ENCODE results near the gene ZNF180. TPM values are rescaled to one million over a fixed set of nuclear protein-coding genes. Genes with fewer than 3 reads are reported as not detected.
A peak's percentile ranks its signal among the peaks of the same experiment; 100 is the strongest.
"Not testable (repeated sequence)": the region's sequence is repeated elsewhere in the genome, so short reads cannot be mapped to it uniquely, and the experiment has no call there.

The ZNF180 gene
- total RNA-seq: 1 to 10 TPM; 3.4 to 4.9 TPM
- long read RNA-seq, partial matches to known transcripts: 0 of 6 reads
- long read RNA-seq, other reads (novel, unspliced or antisense): 1 of 6 reads

GRCh38 chr19:44499962-44500949 lies at the start of gene ZNF180:
Gene ZNF180 (minus strand): TSS chr19:44500522. CDS start chr19:44497334, 3,188 bp downstream.
- ATAC-seq: peak; percentile 97 to 98
- intact Hi-C loops (cut with DNase I): no loop called here
- DNase-seq: peak; percentile 96

GRCh38 chr19:44549507-44549906 lies 49.2 kb upstream of the ZNF180 start:
- ATAC-seq (no peak), DNase-seq (no peak)
- intact Hi-C loops (cut with DNase I): no loop called here

GRCh38 chr19:44548736-44549135 lies 48.4 kb upstream of the ZNF180 start:
- intact Hi-C loops (cut with DNase I): no loop called here
- no peak for DNase-seq
- no peak for ATAC-seq

- no peak for ATAC-seq
- no peak for DNase-seq
- intact Hi-C loops (cut with DNase I): no loop called here
These were observed 43.7 kb upstream of the ZNF180 start for GRCh38 chr19:44544031-44544430.

- DNase-seq (no peak), ATAC-seq (no peak)
- intact Hi-C loops (cut with DNase I): no loop called here
These were observed 42.3 kb upstream of the ZNF180 start for GRCh38 chr19:44542671-44543070.

GRCh38 chr19:44540736-44541135 lies 40.4 kb upstream of the ZNF180 start:
- intact Hi-C loops (cut with DNase I): no loop called here
- no peak for ATAC-seq
- DNase-seq: no peak

GRCh38 chr19:44539991-44540390 lies 39.7 kb upstream of the ZNF180 start:
- DNase-seq (no peak), ATAC-seq (no peak)

GRCh38 chr19:44539236-44539826 lies 39.0 kb upstream of the ZNF180 start:
- intact Hi-C loops (cut with DNase I): no loop called here
- ATAC-seq: no peak

More at GRCh38 chr19:44539991-44540390, 39.7 kb upstream of the ZNF180 start:
- intact Hi-C loops (cut with DNase I): no loop called here

GRCh38 chr19:44535361-44535760 lies 35.0 kb upstream of the ZNF180 start:
- ATAC-seq; intact Hi-C loops (cut with DNase I); DNase-seq: not testable (repeated sequence)

More at GRCh38 chr19:44539236-44539826, 39.0 kb upstream of the ZNF180 start:
- no peak for DNase-seq

GRCh38 chr19:44532819-44533218 lies 32.5 kb upstream of the ZNF180 start:
- ATAC-seq (no peak), DNase-seq (no peak)
- intact Hi-C loops (cut with DNase I): no loop called here

- intact Hi-C loops (cut with DNase I): no loop called here
- ATAC-seq: no peak
These were observed 30.5 kb upstream of the ZNF180 start for GRCh38 chr19:44530777-44531176.

GRCh38 chr19:44529536-44529935 lies 29.2 kb upstream of the ZNF180 start, which contains the start of gene CEACAM20:
Gene CEACAM20 (minus strand): TSS chr19:44529675. CDS start chr19:44529509, 166 bp downstream.
- DNase-seq: no peak
- no peak for ATAC-seq
- intact Hi-C loops (cut with DNase I): no loop called here

More at GRCh38 chr19:44530777-44531176, 30.5 kb upstream of the ZNF180 start:
- DNase-seq: no peak

- ATAC-seq (no peak), DNase-seq (no peak)
- intact Hi-C loops (cut with DNase I): no loop called here
These were observed 27.2 kb upstream of the ZNF180 start for GRCh38 chr19:44527554-44527953.

- no peak for ATAC-seq
- intact Hi-C loops (cut with DNase I): no loop called here
- DNase-seq: no peak
These were observed 25.6 kb upstream of the ZNF180 start for GRCh38 chr19:44525721-44526430.

- intact Hi-C loops (cut with DNase I): no loop called here
- ATAC-seq (no peak), DNase-seq (no peak)
These were observed 21.0 kb upstream of the ZNF180 start for GRCh38 chr19:44521370-44521769.

GRCh38 chr19:44517146-44517545 lies 16.8 kb upstream of the ZNF180 start:
- DNase-seq: no peak
- ATAC-seq: no peak
- intact Hi-C loops (cut with DNase I): no loop called here

GRCh38 chr19:44515907-44516306 lies 15.6 kb upstream of the ZNF180 start:
- intact Hi-C loops (cut with DNase I): no loop called here

GRCh38 chr19:44515031-44515430 lies 14.7 kb upstream of the ZNF180 start:
- no peak for ATAC-seq
- intact Hi-C loops (cut with DNase I): no loop called here
- DNase-seq: no peak

More at GRCh38 chr19:44515907-44516306, 15.6 kb upstream of the ZNF180 start:
- ATAC-seq: no peak
- no peak for DNase-seq

All from left cardiac atrium (tissue), 4 donors.